ENCODE measurements around the gene KRT72.

The KRT72 gene

DNA sequence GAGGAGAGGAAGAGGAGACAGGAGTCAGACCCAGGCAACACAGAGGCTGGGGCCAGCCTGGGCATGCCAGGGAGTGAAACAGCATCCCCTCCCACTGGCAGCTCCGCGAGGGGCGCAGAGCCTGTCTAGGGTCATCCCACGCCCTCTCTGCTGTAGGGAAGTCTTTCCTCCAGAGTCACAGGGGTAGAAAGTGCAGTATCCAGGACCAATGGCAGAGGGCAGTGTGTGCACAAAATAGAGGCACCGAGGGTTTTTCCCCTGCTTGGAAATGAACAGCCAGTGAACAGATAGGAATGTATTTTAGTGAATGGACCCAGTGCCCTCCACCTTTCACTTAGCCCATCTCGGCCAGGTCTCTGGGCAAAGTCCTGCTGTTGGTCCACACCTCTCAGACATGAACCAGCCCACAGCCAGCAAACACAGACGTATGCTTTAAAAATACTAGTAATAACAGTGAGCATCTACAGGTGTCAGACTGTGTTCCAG is 18.2 kb downstream of the KRT72 start:
- H3K27ac ChIP-seq (ENCODE audit: low read length) = no peak overlapping the region
- H3K9me3 ChIP-seq (ENCODE audit: insufficient read depth, low read length) = no peaks in the 10 kb centered on the region
- no peak overlapping the region; the same call in 1 of the 2 replicates for H3K4me2 ChIP-seq (ENCODE audit: low read length)
- H2AFZ ChIP-seq (ENCODE audit: low read depth, low read length) = no peak overlapping the region
- peaks cover 25% of the 10 kb centered on the region for H3K27me3 ChIP-seq (ENCODE audit: low read depth, low read length)
- no peak overlapping the region for H3K9ac ChIP-seq (ENCODE audit: low read length)
- H3K4me1 ChIP-seq (ENCODE audit: low read length) = no peaks in the 10 kb centered on the region
- TF ChIP-seq, protein P1, sequence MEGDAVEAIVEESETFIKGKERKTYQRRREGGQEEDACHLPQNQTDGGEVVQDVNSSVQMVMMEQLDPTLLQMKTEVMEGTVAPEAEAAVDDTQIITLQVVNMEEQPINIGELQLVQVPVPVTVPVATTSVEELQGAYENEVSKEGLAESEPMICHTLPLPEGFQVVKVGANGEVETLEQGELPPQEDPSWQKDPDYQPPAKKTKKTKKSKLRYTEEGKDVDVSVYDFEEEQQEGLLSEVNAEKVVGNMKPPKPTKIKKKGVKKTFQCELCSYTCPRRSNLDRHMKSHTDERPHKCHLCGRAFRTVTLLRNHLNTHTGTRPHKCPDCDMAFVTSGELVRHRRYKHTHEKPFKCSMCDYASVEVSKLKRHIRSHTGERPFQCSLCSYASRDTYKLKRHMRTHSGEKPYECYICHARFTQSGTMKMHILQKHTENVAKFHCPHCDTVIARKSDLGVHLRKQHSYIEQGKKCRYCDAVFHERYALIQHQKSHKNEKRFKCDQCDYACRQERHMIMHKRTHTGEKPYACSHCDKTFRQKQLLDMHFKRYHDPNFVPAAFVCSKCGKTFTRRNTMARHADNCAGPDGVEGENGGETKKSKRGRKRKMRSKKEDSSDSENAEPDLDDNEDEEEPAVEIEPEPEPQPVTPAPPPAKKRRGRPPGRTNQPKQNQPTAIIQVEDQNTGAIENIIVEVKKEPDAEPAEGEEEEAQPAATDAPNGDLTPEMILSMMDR (IDR thresholded peaks at IDR 0.05; ENCODE audit: low read depth, low read length) = peak; percentile 71
- TF ChIP-seq EZH2phosphoT487 (IDR thresholded peaks at IDR 0.05; ENCODE audit: low read depth) = no peak
- H3K4me3 ChIP-seq (ENCODE audit: low read length) = no peak overlapping the region
- no peaks in the 10 kb centered on the region for H3K36me3 ChIP-seq (replicated peaks; ENCODE audit: low read depth, low read length)
- no peaks in the 10 kb centered on the region for H3K79me2 ChIP-seq (ENCODE audit: low read length)
- H4K20me1 ChIP-seq (ENCODE audit: insufficient read depth, low read length) = no peaks in the 10 kb centered on the region

- H3K4me2 ChIP-seq (ENCODE audit: low read length) = no peak overlapping the region
- H3K79me2 ChIP-seq (ENCODE audit: low read length) = no peaks in the 10 kb centered on the region
- H3K4me1 ChIP-seq (ENCODE audit: low read length) = no peaks in the 10 kb centered on the region
- H3K9ac ChIP-seq (ENCODE audit: low read length) = no peak overlapping the region
- TF ChIP-seq, protein P1 (IDR thresholded peaks at IDR 0.05; ENCODE audit: low read depth, low read length) = no peak
- no peak for TF ChIP-seq EZH2phosphoT487 (IDR thresholded peaks at IDR 0.05; ENCODE audit: low read depth)
- no peak overlapping the region for H3K4me3 ChIP-seq (ENCODE audit: low read length)
- no peaks in the 10 kb centered on the region for H4K20me1 ChIP-seq (ENCODE audit: insufficient read depth, low read length)
- H3K36me3 ChIP-seq (replicated peaks; ENCODE audit: low read depth, low read length) = no peaks in the 10 kb centered on the region
- no peak overlapping the region for H3K27ac ChIP-seq (ENCODE audit: low read length)
- no peak overlapping the region for H2AFZ ChIP-seq (ENCODE audit: low read depth, low read length)
- peaks cover 25% of the 10 kb centered on the region for H3K27me3 ChIP-seq (ENCODE audit: low read depth, low read length)
- H3K9me3 ChIP-seq (ENCODE audit: insufficient read depth, low read length) = no peaks in the 10 kb centered on the region
Measured at GRCh38 chr12:52582486-52582885, 18.8 kb downstream of the KRT72 start.

GRCh38 chr12:52581481-52581880 is 19.8 kb downstream of the KRT72 start:
- no peaks in the 10 kb centered on the region for H4K20me1 ChIP-seq (ENCODE audit: insufficient read depth, low read length)
- H3K36me3 ChIP-seq (replicated peaks; ENCODE audit: low read depth, low read length) = no peaks in the 10 kb centered on the region
- no peaks in the 10 kb centered on the region for H3K9me3 ChIP-seq (ENCODE audit: insufficient read depth, low read length)
- no peak overlapping the region for H3K27ac ChIP-seq (ENCODE audit: low read length)
- no peak overlapping the region for H3K9ac ChIP-seq (ENCODE audit: low read length)
- TF ChIP-seq, protein P1 (IDR thresholded peaks at IDR 0.05; ENCODE audit: low read depth, low read length) = no peak
- no peak for TF ChIP-seq EZH2phosphoT487 (IDR thresholded peaks at IDR 0.05; ENCODE audit: low read depth)
- H3K4me2 ChIP-seq (ENCODE audit: low read length) = no peak overlapping the region
- H3K4me3 ChIP-seq (ENCODE audit: low read length) = no peak overlapping the region
- H3K4me1 ChIP-seq (ENCODE audit: low read length) = no peaks in the 10 kb centered on the region
- H2AFZ ChIP-seq (ENCODE audit: low read depth, low read length) = no peak overlapping the region
- no peaks in the 10 kb centered on the region for H3K79me2 ChIP-seq (ENCODE audit: low read length)
- H3K27me3 ChIP-seq (ENCODE audit: low read depth, low read length) = peaks cover 19% of the 10 kb centered on the region

GRCh38 chr12:52581066-52581465 is 20.2 kb downstream of the KRT72 start:
- no peak overlapping the region for H3K4me3 ChIP-seq (ENCODE audit: low read length)
- TF ChIP-seq, protein P1 (IDR thresholded peaks at IDR 0.05; ENCODE audit: low read depth, low read length) = no peak
- TF ChIP-seq EZH2phosphoT487 (IDR thresholded peaks at IDR 0.05; ENCODE audit: low read depth) = no peak
- no peak overlapping the region for H3K4me2 ChIP-seq (ENCODE audit: low read length)
- H3K27me3 ChIP-seq (ENCODE audit: low read depth, low read length) = peaks cover 19% of the 10 kb centered on the region
- H3K36me3 ChIP-seq (replicated peaks; ENCODE audit: low read depth, low read length) = no peaks in the 10 kb centered on the region
- no peaks in the 10 kb centered on the region for H3K4me1 ChIP-seq (ENCODE audit: low read length)
- H3K79me2 ChIP-seq (ENCODE audit: low read length) = no peaks in the 10 kb centered on the region
- no peaks in the 10 kb centered on the region for H3K9me3 ChIP-seq (ENCODE audit: insufficient read depth, low read length)
- no peaks in the 10 kb centered on the region for H4K20me1 ChIP-seq (ENCODE audit: insufficient read depth, low read length)
- no peak overlapping the region for H3K9ac ChIP-seq (ENCODE audit: low read length)
- no peak overlapping the region for H2AFZ ChIP-seq (ENCODE audit: low read depth, low read length)
- H3K27ac ChIP-seq (ENCODE audit: low read length) = no peak overlapping the region

All from OCI-LY3 (cell line).